HEK293 (cell line): ENCODE data around the gene PFDN5.

ENCODE experiments used
- CTCF ChIP-seq: fragments of 450-650 bp; formaldehyde crosslinking; IDR thresholded peaks from 2 replicates; pipeline ENCODE4 v1.5.1; 2016; ENCODE audit warnings: missing biosample characterization, missing genetic modification characterization
- ZFP37 ChIP-seq: fragments of 450-650 bp; formaldehyde crosslinking; IDR thresholded peaks from 2 replicates; pipeline ENCODE4 v1.5.1; 2016; ENCODE audit warnings: missing biosample characterization, missing genetic modification characterization
- ZNF175 ChIP-seq: fragments of 450-650 bp; formaldehyde crosslinking; IDR thresholded peaks from 2 replicates; pipeline ENCODE4 v1.5.1; 2016; ENCODE audit warnings: missing biosample characterization, missing genetic modification characterization
- ZNF23 ChIP-seq: fragments of 450-650 bp; formaldehyde crosslinking; IDR thresholded peaks from 2 replicates; pipeline ENCODE4 v1.5.1; 2016; ENCODE audit warnings: missing biosample characterization, missing genetic modification characterization, borderline replicate concordance
- ZNF274 ChIP-seq, 2 experiments: fragments of 200-500 bp in 1 of 2; fragments of 450-650 bp in 1 of 2; sonication (Bioruptor generic) in 1 of 2; formaldehyde crosslinking in 1 of 2; IDR thresholded peaks; 2 replicates each; pipeline versions ENCODE4 v1.5.1 to v1.6.1; 2014 to 2016; ENCODE audit warnings: borderline replicate concordance in 1 of 2, inconsistent platforms in 1 of 2, low read length in 1 of 2, missing biosample characterization in 1 of 2, missing genetic modification characterization in 1 of 2
- ZNF660 ChIP-seq: fragments of 450-650 bp; IDR thresholded peaks from 2 replicates; pipeline ENCODE4 v1.5.1; 2018; ENCODE audit warnings: missing biosample characterization, mild to moderate bottlenecking, missing genetic modification characterization
- ZNF843 ChIP-seq: fragments of 450-650 bp; formaldehyde crosslinking; IDR thresholded peaks from 2 replicates; pipeline ENCODE4 v1.5.1; 2016; ENCODE audit warnings: missing biosample characterization, missing genetic modification characterization

- peak; percentile 84 for TF ChIP-seq CTCF (tag by site-specific recombination)
- TF ChIP-seq ZNF274 (IDR thresholded peaks at IDR 0.05; ENCODE audit: low read length), result no peak
- TF ChIP-seq ZNF274 (tag by site-specific recombination; IDR thresholded peaks at IDR 0.05; ENCODE audit: borderline replicate concordance), result no peak
- 0 out of 2 replicates have a peak, but pooled peaks have one; percentile 27 for TF ChIP-seq ZNF660 (tag by site-specific recombination)
- TF ChIP-seq ZNF175 (tag by site-specific recombination), result no peak
- peak; percentile 73 for TF ChIP-seq ZNF843 (tag by site-specific recombination)
- TF ChIP-seq ZFP37 (tag by site-specific recombination), result peak; percentile 91; the same call in 1 of the 2 replicates
- TF ChIP-seq ZNF23 (tag by site-specific recombination), result no peak
These were observed 4.3 kb downstream of the PFDN5 start, which contains the start of gene MYG1 for GRCh38 chr12:53299454-53300180.
